Activated B cell treated with CpG ODN at 0.5 μM for 24 hours (primary cell): Measurements from ENCODE around the gene SIAE. TPM values are rescaled to one million over a fixed set of nuclear protein-coding genes. Genes with fewer than 3 reads are reported as not detected.
A peak's percentile ranks its signal among the peaks of the same experiment; 100 is the strongest.

ENCODE experiments used
- ATAC-seq: fragments of 200-7000 bp; cut with Tn5 transposase; one replicate; pipeline ENCODE4 v1.10.0; 2021; ENCODE audit warnings: low read depth, mild to moderate bottlenecking, moderate library complexity
- CTCF ChIA-PET: fragments of 350-600 bp; sonication (Branson Sonifier 250); formaldehyde crosslinking; loops from one replicate; lab custom pipeline; 2021; ENCODE audit warnings: antibody characterized with exemption; lab: Charles Lee
- POLR2A ChIA-PET: fragments of 350-600 bp; sonication (Branson Sonifier 250); formaldehyde crosslinking; loops from one replicate; lab custom pipeline; 2021; ENCODE audit warnings: antibody characterized with exemption; lab: Charles Lee
- DNase-seq: peaks from one replicate; pipeline ENCODE4 v3.0.0; 2022
- H3K27ac Mint-ChIP-seq: one replicate; pipeline ENCODE4 v1.8.0; 2020; ENCODE audit warnings: mixed read lengths
- H3K27me3 Mint-ChIP-seq: one replicate; pipeline ENCODE4 v1.8.0; 2021; ENCODE audit warnings: mixed read lengths
- H3K36me3 Mint-ChIP-seq: one replicate; pipeline ENCODE4 v1.8.0; 2021; ENCODE audit warnings: low read depth, mixed read lengths
- H3K4me1 Mint-ChIP-seq: one replicate; pipeline ENCODE4 v1.8.0; 2021; ENCODE audit warnings: mixed read lengths
- H3K4me3 Mint-ChIP-seq: one replicate; pipeline ENCODE4 v1.8.0; 2020; ENCODE audit warnings: mild to moderate bottlenecking, mixed read lengths
- H3K9me3 Mint-ChIP-seq: one replicate; pipeline ENCODE4 v1.8.0; 2020; ENCODE audit warnings: mixed read lengths
- CTCF ChIP-seq: fragments of 200-600 bp; IDR thresholded peaks from one replicate; pipeline ENCODE4 v1.8.0; 2022; ENCODE audit warnings: antibody characterized with exemption, mild to moderate bottlenecking
- intact Hi-C: fragments of 100-400 bp; cut with micrococcal nuclease; formaldehyde crosslinking; loops from one replicate; pipeline ENCODE4 v1.15.1; 2024
- total RNA-seq: library from RNA; stranded (reverse); gene quantifications from 2 replicates; pipeline ENCODE4 v1.2.3, GENCODE V29; 2022

SIAE gene
- total RNA-seq, 1 donor from 2014 or later: 3.4 TPM

DNA sequence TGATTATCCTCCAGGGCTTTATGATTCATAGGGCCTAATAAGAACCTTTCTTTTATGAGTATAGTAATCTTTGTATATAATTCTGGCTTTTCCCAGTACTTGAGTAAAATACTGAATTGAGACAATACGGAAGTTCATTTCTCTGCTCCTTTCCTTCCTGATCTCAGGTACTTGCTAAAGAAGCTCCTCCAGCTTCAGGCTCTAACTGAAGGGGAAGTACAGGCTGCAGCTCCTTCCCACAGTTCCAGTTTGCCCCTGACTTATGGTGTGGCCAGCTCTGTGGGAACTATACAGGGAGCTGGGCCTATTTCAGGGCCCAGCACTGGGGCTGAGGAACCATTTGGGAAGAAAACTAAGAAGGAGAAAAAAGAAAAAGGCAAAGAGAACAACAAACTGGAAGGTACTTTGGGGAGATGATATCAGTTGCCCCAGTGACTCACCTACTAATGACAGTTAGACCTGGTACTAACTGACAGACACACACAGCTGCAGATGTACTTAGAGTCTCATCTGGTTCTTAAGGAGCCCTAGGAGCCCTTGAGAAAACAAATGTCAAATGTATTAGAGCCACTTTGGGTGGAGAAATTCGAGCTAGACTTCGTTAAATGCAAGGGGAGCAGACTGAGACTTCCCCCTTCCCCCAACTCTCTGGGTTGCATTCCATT is 47.9 kb downstream of the SIAE start:
- H3K27ac Mint-ChIP-seq: no peak overlapping the region

DNA sequence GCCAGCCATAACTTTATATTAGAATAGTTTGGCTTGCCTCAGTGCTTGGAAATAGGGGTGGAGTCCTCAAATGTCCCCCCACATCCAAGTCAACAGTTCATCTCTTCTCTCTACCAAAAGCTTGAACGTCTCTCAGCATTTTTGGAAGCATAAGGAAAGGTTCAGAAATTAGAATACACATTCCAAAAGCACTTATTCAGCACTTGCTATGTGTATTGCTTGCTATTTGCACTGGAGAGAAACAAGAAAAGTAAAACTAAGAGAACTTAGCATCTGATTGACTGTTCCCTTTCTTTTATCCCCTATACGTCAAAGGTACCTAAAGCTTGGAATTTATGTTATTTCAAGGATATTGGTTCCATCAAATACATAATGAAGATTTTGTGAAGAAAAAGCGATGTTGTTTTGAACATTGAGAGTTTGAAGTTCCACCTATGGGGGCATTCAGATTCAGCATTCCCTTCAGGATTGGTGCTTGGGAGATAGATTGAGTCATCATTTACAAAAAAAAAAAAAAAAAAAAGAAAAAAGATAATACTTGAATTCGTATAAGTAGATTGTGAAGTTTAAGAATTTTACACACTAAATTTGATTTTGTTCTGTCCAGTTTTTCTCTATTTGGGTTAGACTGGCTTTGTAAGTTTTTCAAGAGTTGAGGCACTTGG is 49.5 kb downstream of the SIAE start:
- no peak for TF ChIP-seq CTCF
- ChIA-PET POLR2A (interaction anchor here (0.9 to 2.2 kb wide), 3 partner anchors 13 to 177 kb away, joined by 3 to 15 read pairs (median 13); partner anchors contain the start of genes MSANTD2, PANX3, SIAE and SPA17), CTCF (interaction anchor here (1.0 to 1.3 kb wide), 3 partner anchors 16 to 130 kb away, joined by 3 to 5 read pairs (median 3); no protein-coding TSS in a partner anchor)
- Mint-ChIP-seq H3K36me3 (peaks cover 49% of the 10 kb centered on the region), H3K9me3 (no peaks in the 10 kb centered on the region), H3K4me1 (peaks cover 27% of the 10 kb centered on the region), H3K27ac (peak overlapping the region; percentile 91), H3K27me3 (peaks cover 12% of the 10 kb centered on the region), H3K4me3 (peak overlapping the region; percentile 94)
- intact Hi-C loops: loop anchor here (2.0 to 10.0 kb wide), 4 partner anchors 329 to 1263 kb away; partner anchors contain the start of gene HYLS1
- DNase-seq: no peak
- ATAC-seq: no peak

More for the DNA sequence above, 47.9 kb downstream of the SIAE start:
- peaks cover 59% of the 10 kb centered on the region for H3K36me3 Mint-ChIP-seq
- no peak overlapping the region for H3K4me3 Mint-ChIP-seq
- CTCF ChIA-PET: no interaction called here
- POLR2A ChIA-PET: no interaction called here
- peaks cover under 1% of the 10 kb centered on the region for H3K27me3 Mint-ChIP-seq
- intact Hi-C loops: loop anchor here (10.0 kb wide), 2 partner anchors 449 to 891 kb away; no protein-coding TSS in a partner anchor
- ATAC-seq (no peak), DNase-seq (no peak)
- no peaks in the 10 kb centered on the region for H3K9me3 Mint-ChIP-seq
- TF ChIP-seq CTCF: no peak
- peaks cover 27% of the 10 kb centered on the region for H3K4me1 Mint-ChIP-seq

DNA sequence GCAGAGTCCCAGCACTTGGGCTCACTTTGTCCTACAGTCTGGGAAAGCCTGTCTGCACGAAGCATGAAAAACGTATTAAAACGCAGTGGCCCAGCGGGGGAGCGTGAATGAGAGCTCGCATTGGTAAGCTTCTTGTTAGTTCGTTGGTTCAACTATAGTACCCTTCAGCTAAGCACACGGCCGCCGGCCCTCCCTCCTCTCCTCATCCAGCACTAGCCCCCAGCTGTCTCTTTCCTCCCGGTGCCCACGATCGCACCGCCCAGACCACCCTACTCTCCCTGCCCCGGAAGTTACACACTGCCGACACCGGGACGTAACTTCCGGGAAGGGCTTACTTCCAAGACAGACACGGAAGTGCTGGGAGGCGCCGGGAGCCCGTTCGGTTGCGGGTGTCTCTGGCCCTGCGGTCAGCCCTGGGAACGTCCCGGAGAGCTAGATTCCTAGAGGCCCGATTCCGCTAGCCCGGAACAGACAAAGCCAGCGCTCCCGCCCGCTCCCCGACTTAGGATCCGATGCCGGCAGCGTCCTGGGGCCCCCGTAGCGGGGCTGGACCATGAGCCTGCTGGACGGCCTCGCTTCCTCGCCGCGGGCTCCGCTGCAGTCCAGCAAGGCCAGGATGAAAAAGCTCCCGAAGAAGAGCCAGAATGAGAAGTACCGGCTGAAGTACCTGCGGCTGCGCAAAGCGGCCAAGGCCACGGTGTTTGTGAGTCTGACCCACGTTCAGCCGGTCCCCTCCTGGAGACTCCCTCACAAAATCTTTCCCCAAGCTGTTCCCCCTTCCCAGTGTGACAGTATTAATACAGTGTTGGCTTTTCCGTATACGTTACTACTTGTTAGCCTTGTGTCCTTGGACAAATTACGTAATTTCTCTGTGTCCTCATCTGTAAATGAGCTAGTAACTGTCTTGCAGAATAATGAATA is 50.7 kb downstream of the SIAE start, which contains the start of gene TBRG1:
Gene TBRG1 (plus strand): TSS at position 334 of the 921 bp plus-strand sequence. CDS start 220 bp downstream, at position 554.
- intact Hi-C loops: loop anchor here (1.0 to 10.0 kb wide), 6 partner anchors 51 to 1264 kb away; partner anchors contain the start of genes HYLS1, MSANTD2, SIAE and SPA17
- Mint-ChIP-seq H3K27ac (peak within 1 kb of the TSS; percentile 91), H3K4me3 (peak within 1 kb of the TSS; percentile 94), H3K27me3 (peaks cover 22% of the 10 kb centered on the region), H3K4me1 (peaks cover 27% of the 10 kb centered on the region), H3K9me3 (no peaks in the 10 kb centered on the region), H3K36me3 (peaks cover 41% of the 10 kb centered on the region)
- ATAC-seq (peak; percentile 97), DNase-seq (peak; percentile 71)
- CTCF ChIA-PET: interaction anchor here (1.0 to 1.3 kb wide), 3 partner anchors 17 to 215 kb away, joined by 3 to 7 read pairs (median 5); no protein-coding TSS in a partner anchor
- no peak for TF ChIP-seq CTCF
- POLR2A ChIA-PET: interaction anchor here (0.5 to 2.2 kb wide), 10 partner anchors 11 to 1265 kb away, joined by 3 to 15 read pairs (median 4); partner anchors contain the start of genes HYLS1, MSANTD2, PANX3 and SIAE

- no peak for TF ChIP-seq CTCF
- DNase-seq: no peak
- Mint-ChIP-seq H3K36me3 (peaks cover 10% of the 10 kb centered on the region), H3K27me3 (peaks cover 43% of the 10 kb centered on the region), H3K4me3 (no peak overlapping the region), H3K9me3 (no peaks in the 10 kb centered on the region), H3K27ac (no peak overlapping the region), H3K4me1 (peaks cover 16% of the 10 kb centered on the region)
- intact Hi-C loops: no loop called here
- POLR2A ChIA-PET: no interaction called here
- no peak for ATAC-seq
- CTCF ChIA-PET: interaction anchor here (0.7 kb wide), 1 partner anchor 833 kb away, joined by 3 read pairs; no protein-coding TSS in a partner anchor
These were observed 54.7 kb downstream of the SIAE start for GRCh38 chr11:124618863-124619262.
